ENCODE data around the gene ZNF414.

Gene ZNF414

DNA sequence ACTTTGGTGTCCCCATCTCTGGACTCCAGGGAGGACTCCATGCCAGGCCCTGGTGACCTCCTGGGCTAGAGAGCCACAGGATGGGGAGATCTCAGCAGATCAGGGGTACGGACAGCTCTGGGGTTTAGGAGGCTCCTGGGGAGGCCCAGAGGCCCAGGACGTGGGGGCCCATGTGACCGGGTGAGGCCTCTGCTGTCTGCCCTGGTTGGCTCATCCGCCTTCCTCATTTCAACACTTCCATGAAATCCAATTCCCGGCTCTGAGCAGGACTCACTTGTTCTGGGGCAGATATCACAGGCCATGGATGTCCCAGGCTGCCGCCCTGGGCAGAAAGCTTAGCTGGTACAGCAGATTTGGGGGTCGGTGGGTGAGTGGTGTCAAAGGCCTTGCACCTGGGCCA is 10.5 kb downstream of the ZNF414 start:
- DNase-seq (ENCODE audit: low read depth), result no peak
- H3K9ac ChIP-seq (ENCODE audit: low read length), result no peak overlapping the region
- peaks cover 8% of the 10 kb centered on the region for H3K4me1 ChIP-seq (ENCODE audit: control insufficient read depth, insufficient read depth, low read length)
- H3K36me3 ChIP-seq (ENCODE audit: control insufficient read depth, insufficient read depth, low read length, severe bottlenecking), result no peaks in the 10 kb centered on the region
- H3K27me3 ChIP-seq (replicated peaks; ENCODE audit: control insufficient read depth, insufficient read depth, low read length), result no peaks in the 10 kb centered on the region
- H3K9me3 ChIP-seq (ENCODE audit: control insufficient read depth, low read length), result no peaks in the 10 kb centered on the region
- H3K4me3 ChIP-seq (ENCODE audit: low read length), result no peak overlapping the region

DNA sequence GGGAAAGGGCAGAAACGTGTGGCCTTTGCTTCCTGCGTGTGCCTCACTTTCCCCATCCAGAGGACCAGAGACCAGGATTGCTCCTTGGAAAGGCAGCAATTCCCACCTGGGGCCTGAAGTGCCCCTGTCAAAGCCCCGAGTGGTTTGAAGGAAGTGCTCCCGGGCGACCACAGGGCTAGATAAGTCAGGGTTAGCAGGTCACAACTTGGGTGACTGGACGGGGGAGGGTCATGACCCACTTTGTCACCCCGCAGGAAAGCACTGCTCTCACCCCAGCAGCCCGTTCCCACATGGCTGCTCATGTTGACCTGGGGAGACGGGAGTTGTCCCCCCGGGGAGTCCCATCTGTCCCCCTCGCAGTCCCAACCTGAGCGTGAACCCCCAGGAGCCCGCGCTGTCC is 12.0 kb downstream of the ZNF414 start:
- Histone ChIP-seq H3K36me3 (ENCODE audit: control insufficient read depth, insufficient read depth, low read length, severe bottlenecking) (no peaks in the 10 kb centered on the region), H3K9ac (ENCODE audit: low read length) (peak overlapping the region; percentile 9), H3K9me3 (ENCODE audit: control insufficient read depth, low read length) (no peaks in the 10 kb centered on the region), H3K4me3 (ENCODE audit: low read length) (no peak overlapping the region), H3K27me3 (replicated peaks; ENCODE audit: control insufficient read depth, insufficient read depth, low read length) (no peaks in the 10 kb centered on the region), H3K4me1 (ENCODE audit: control insufficient read depth, insufficient read depth, low read length) (peaks cover 8% of the 10 kb centered on the region)
- DNase-seq (ENCODE audit: low read depth), result no peak

DNA sequence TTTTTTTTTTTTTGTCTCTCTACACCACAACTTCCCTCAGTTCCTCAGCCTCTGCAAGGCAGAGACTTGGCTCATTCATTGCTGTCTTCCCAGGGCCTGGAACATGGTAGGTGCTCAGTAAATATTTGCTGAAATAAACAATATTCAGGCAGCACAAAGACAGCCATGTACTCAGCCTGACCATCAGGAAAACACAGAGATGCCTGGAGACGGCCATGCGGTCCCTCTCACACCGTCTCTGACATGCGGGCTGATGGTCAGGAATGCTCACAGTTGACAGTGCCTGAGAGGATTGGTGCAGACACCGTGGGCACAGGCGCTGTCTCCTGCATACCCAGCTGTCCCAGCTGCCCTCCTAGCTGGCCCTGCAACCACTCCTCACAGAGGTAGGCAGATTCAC is 12.5 kb downstream of the ZNF414 start:
- no peak overlapping the region for H3K4me3 ChIP-seq (ENCODE audit: low read length)
- no peak for DNase-seq (ENCODE audit: low read depth)
- peaks cover 7% of the 10 kb centered on the region for H3K4me1 ChIP-seq (ENCODE audit: control insufficient read depth, insufficient read depth, low read length)
- no peaks in the 10 kb centered on the region for H3K36me3 ChIP-seq (ENCODE audit: control insufficient read depth, insufficient read depth, low read length, severe bottlenecking)
- H3K9ac ChIP-seq (ENCODE audit: low read length), result peak overlapping the region; percentile 9
- H3K9me3 ChIP-seq (ENCODE audit: control insufficient read depth, low read length), result no peaks in the 10 kb centered on the region
- H3K27me3 ChIP-seq (replicated peaks; ENCODE audit: control insufficient read depth, insufficient read depth, low read length), result no peaks in the 10 kb centered on the region

DNA sequence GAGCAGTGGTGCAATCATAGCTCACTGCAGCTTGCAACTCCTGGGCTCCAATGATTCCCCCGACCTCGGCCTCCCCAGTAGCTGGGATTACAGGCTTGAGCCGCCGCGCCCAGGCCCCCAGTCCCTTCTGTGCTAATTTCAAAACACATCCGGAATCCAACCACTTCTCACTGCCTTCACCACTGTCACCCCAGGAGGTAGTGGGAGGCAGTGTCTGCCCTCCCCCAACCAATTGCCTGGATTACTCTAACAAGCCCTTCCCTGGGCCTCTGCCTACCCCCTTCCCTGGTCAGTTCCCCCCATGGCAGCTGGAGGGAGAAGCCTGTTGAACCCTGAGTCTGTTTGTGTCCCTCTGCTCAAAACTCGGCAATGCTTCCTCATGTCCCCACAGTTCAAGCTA is 13.8 kb downstream of the ZNF414 start:
- no peak for DNase-seq (ENCODE audit: low read depth)
- Histone ChIP-seq H3K36me3 (ENCODE audit: control insufficient read depth, insufficient read depth, low read length, severe bottlenecking) (no peaks in the 10 kb centered on the region), H3K4me3 (ENCODE audit: low read length) (no peak overlapping the region), H3K9ac (ENCODE audit: low read length) (peak overlapping the region; percentile 2), H3K9me3 (ENCODE audit: control insufficient read depth, low read length) (no peaks in the 10 kb centered on the region), H3K27me3 (replicated peaks; ENCODE audit: control insufficient read depth, insufficient read depth, low read length) (no peaks in the 10 kb centered on the region), H3K4me1 (ENCODE audit: control insufficient read depth, insufficient read depth, low read length) (peaks cover 3% of the 10 kb centered on the region)

DNA sequence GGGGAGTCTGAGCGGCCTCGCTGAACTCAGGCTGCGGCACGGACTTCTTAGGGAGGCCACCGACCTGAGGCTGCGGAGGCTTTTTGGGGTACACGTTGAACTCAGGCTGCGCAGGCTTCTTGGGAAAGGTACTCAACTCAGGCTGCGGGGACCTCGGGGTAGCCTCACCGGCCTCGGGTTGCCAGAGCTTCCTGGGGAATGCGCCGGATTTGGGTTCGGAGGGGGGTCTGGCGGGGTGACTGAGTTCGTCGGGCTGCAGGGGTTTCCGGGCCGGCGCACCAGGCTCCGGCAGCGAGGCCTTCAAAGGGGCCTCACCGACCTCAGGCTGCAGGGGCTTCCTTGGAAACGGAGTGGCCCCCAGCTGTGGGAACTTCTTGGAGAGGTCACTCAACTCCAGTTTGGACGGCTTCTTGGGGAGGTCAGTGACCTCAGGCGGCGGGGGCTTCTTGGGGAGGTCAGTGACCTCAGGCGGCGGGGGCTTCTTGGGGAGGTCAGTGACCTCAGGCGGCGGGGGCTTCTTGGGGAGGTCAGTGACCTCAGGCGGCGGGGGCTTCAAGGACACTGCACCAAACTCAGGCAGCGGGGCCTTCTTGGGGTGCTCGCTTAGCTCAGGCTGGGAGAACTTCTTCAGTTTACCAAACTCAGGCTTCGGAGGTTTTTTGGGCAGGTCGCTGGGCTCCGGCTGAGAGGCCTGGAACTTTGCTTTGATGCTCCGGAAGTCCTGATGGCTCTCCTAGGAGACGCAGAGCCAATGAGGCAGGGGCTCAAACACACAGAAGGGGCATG is 14.7 kb downstream of the ZNF414 start:
- no peak for DNase-seq (ENCODE audit: low read depth)
- Histone ChIP-seq H3K4me3 (ENCODE audit: low read length) (no peak overlapping the region), H3K9me3 (ENCODE audit: control insufficient read depth, low read length) (no peaks in the 10 kb centered on the region), H3K4me1 (ENCODE audit: control insufficient read depth, insufficient read depth, low read length) (peaks cover 3% of the 10 kb centered on the region), H3K9ac (ENCODE audit: low read length) (no peak overlapping the region), H3K36me3 (ENCODE audit: control insufficient read depth, insufficient read depth, low read length, severe bottlenecking) (no peaks in the 10 kb centered on the region), H3K27me3 (replicated peaks; ENCODE audit: control insufficient read depth, insufficient read depth, low read length) (no peaks in the 10 kb centered on the region)

DNA sequence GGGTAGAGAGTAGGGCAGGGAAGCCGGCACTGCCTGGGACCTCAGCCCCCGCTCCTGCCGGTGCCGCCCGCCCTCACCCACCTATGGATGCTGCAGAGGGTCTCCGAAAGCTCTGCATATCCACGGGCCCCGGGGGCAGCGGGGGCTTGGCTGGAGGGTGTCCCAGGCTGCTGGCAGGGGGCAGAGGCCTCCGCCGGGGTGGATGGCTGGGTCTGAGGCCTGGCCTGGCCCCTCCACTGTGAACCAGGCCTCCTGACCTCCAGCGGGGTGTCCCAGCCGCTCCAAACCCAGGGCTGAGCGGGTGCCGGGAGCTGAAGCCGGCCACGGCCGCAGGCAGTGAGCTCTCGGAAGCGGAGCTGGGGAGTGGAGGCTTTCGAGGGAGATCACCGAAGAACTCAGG is 15.7 kb downstream of the ZNF414 start:
- Histone ChIP-seq H3K9me3 (ENCODE audit: control insufficient read depth, low read length) (no peaks in the 10 kb centered on the region), H3K4me3 (ENCODE audit: low read length) (no peak overlapping the region), H3K36me3 (ENCODE audit: control insufficient read depth, insufficient read depth, low read length, severe bottlenecking) (no peaks in the 10 kb centered on the region), H3K27me3 (replicated peaks; ENCODE audit: control insufficient read depth, insufficient read depth, low read length) (no peaks in the 10 kb centered on the region), H3K4me1 (ENCODE audit: control insufficient read depth, insufficient read depth, low read length) (no peaks in the 10 kb centered on the region), H3K9ac (ENCODE audit: low read length) (no peak overlapping the region)
- DNase-seq (ENCODE audit: low read depth), result no peak

DNA sequence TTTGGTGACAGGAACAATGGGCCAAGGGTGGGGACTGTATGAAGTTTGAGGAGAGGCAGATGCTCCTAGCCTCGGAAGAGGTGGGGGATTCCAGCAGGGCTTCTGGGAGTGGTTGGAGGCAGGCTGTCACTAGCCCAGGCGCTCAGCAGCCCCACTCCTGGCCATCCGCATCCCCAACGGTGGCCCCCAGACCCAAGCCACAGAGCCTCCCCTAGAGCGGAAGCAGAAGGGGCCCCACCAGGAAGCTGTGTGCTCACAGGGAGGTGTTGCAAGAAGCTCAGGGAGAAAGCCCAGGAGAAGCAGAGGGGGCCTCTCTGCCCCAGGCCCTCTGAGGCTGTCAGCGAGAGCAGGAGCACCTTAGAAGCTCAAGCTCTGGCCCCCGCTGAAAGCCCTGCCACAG is 19.8 kb downstream of the ZNF414 start:
- no peak overlapping the region for H3K9ac ChIP-seq (ENCODE audit: low read length)
- peaks cover 8% of the 10 kb centered on the region for H3K36me3 ChIP-seq (ENCODE audit: control insufficient read depth, insufficient read depth, low read length, severe bottlenecking)
- H3K9me3 ChIP-seq (ENCODE audit: control insufficient read depth, low read length), result no peaks in the 10 kb centered on the region
- H3K4me1 ChIP-seq (ENCODE audit: control insufficient read depth, insufficient read depth, low read length), result no peaks in the 10 kb centered on the region
- DNase-seq (ENCODE audit: low read depth), result no peak
- H3K27me3 ChIP-seq (replicated peaks; ENCODE audit: control insufficient read depth, insufficient read depth, low read length), result no peaks in the 10 kb centered on the region
- H3K4me3 ChIP-seq (ENCODE audit: low read length), result no peak overlapping the region

DNA sequence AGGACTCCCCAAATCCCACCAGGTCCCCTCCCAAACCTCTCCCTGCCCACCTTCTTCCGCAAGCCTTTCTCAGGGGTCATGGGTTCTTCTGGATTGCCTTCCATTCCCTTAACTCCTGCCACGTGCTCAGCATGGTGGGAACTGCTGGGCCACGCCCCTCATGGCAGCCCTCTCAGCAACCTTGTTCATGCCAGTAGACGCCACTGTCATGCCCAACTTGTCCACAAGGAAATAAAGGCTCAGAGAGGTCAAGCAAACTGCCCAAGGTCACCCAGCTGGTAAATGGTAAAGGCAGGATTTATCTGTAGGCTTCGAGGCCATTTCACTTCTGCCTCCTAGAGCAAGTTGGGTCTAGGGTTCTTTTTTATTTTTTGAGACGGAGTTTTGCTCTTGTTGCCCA is 22.4 kb downstream of the ZNF414 start:
- H3K9ac ChIP-seq (ENCODE audit: low read length), result no peak overlapping the region
- no peak for DNase-seq (ENCODE audit: low read depth)
- no peaks in the 10 kb centered on the region for H3K4me1 ChIP-seq (ENCODE audit: control insufficient read depth, insufficient read depth, low read length)
- no peaks in the 10 kb centered on the region for H3K27me3 ChIP-seq (replicated peaks; ENCODE audit: control insufficient read depth, insufficient read depth, low read length)
- H3K9me3 ChIP-seq (ENCODE audit: control insufficient read depth, low read length), result no peaks in the 10 kb centered on the region
- peaks cover 34% of the 10 kb centered on the region for H3K36me3 ChIP-seq (ENCODE audit: control insufficient read depth, insufficient read depth, low read length, severe bottlenecking)
- no peak overlapping the region for H3K4me3 ChIP-seq (ENCODE audit: low read length)

DNA sequence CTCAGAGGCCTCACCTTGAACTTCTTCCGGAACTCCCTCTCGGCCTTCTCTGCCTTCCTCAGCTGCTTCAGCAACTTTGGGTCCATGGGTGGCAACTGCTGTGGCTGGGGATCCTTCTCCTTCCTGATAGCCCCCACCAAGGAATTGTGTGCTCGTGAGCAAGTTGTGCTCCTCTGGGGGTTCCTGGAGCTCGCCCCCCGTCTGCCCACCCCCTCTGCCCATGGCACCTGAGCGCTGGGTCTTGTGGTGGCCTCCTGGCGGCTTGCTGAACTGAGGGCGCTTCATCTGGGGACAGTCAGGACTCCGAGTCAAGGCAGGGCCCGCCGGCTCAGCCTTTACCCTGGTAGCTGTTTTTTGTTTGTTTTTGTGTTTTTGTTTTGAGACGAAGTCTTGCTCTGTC is 23.1 kb downstream of the ZNF414 start:
- H3K36me3 ChIP-seq (ENCODE audit: control insufficient read depth, insufficient read depth, low read length, severe bottlenecking), result peaks cover 41% of the 10 kb centered on the region
- H3K27me3 ChIP-seq (replicated peaks; ENCODE audit: control insufficient read depth, insufficient read depth, low read length), result no peaks in the 10 kb centered on the region
- no peak for DNase-seq (ENCODE audit: low read depth)
- no peaks in the 10 kb centered on the region for H3K9me3 ChIP-seq (ENCODE audit: control insufficient read depth, low read length)
- H3K4me3 ChIP-seq (ENCODE audit: low read length), result no peak overlapping the region
- H3K4me1 ChIP-seq (ENCODE audit: control insufficient read depth, insufficient read depth, low read length), result no peaks in the 10 kb centered on the region
- no peak overlapping the region for H3K9ac ChIP-seq (ENCODE audit: low read length)

DNA sequence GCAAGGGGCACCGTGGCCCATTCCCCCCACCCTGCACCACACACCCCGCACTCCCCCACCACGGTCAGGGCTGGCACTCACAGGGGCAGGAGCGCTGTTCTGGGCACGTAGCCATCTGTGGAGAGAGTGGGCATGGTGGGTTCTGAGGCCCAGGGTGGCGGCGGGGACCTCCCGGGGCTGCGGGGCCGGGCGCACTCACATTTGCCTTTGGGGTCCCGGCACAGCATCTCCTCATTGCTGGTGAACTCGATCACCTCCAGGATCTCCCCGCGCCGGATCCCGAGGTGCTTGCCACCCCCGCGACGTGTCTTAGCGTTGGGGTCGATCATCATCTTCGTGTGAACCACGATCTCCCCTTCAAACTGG is 23.6 kb downstream of the ZNF414 start:
- H3K36me3 ChIP-seq (ENCODE audit: control insufficient read depth, insufficient read depth, low read length, severe bottlenecking), result peaks cover 46% of the 10 kb centered on the region
- H3K9ac ChIP-seq (ENCODE audit: low read length), result no peak overlapping the region
- no peaks in the 10 kb centered on the region for H3K4me1 ChIP-seq (ENCODE audit: control insufficient read depth, insufficient read depth, low read length)
- no peak for DNase-seq (ENCODE audit: low read depth)
- no peak overlapping the region for H3K4me3 ChIP-seq (ENCODE audit: low read length)
- H3K9me3 ChIP-seq (ENCODE audit: control insufficient read depth, low read length), result no peaks in the 10 kb centered on the region
- H3K27me3 ChIP-seq (replicated peaks; ENCODE audit: control insufficient read depth, insufficient read depth, low read length), result no peaks in the 10 kb centered on the region

DNA sequence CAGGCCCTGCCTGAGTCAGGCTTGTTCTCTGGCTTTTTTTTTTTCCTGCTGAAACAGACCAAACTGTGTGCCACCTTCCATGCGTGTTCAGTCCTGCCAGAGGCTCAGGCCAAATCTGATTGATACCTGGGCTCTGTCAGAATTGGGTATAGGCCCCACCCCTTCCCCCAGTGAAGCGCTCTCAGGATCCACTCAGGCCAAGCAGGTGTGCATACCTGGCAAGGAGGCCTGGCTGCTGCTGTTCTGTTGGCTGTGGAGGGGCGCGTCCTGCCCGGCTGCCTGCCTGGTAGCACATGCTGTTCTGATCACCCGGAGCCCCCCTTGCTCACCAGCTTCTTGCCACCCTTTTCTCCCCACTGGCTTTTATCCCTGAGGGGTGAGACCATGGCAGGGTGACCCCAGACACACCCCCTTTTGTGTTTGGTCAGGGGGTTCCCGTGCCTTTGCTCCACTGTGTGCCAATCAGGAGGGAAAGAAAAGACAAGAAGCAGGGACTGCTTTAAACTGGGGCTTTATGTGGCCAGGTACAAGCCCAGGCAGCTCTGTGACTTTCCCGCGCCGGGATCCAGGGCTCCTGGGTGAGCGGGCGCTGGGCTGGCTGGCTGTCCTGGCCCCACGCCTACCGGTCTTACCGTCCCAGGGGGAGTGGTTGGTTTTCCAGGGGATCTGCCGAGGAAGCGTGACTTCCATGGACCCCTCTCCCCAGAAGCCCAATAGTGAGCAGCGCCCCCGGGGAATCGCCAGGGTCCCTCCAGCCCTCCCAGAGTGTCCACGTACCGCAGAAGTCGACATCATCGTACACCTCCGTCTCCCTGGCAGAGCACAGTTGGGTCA is 24.2 kb downstream of the ZNF414 start:
- Histone ChIP-seq H3K9ac (ENCODE audit: low read length) (no peak overlapping the region), H3K9me3 (ENCODE audit: control insufficient read depth, low read length) (no peaks in the 10 kb centered on the region), H3K27me3 (replicated peaks; ENCODE audit: control insufficient read depth, insufficient read depth, low read length) (no peaks in the 10 kb centered on the region), H3K4me3 (ENCODE audit: low read length) (no peak overlapping the region), H3K4me1 (ENCODE audit: control insufficient read depth, insufficient read depth, low read length) (no peaks in the 10 kb centered on the region), H3K36me3 (ENCODE audit: control insufficient read depth, insufficient read depth, low read length, severe bottlenecking) (peaks cover 52% of the 10 kb centered on the region)
- DNase-seq (ENCODE audit: low read depth), result no peak

All from adipocyte (in vitro differentiated cells).